GM19438 (cell line): ENCODE data around the gene LZTS2.
"Not testable (repeated sequence)": the region's sequence is repeated elsewhere in the genome, so short reads cannot be mapped to it uniquely, and the experiment has no call there.

ENCODE experiments used
- ATAC-seq: cut with Tn5 transposase; IDR thresholded peaks from one replicate; pipeline ENCODE4 v1.9.1; 2021; ENCODE audit warnings: low read depth; ENCODE audit not compliant: unreplicated experiment

The LZTS2 gene

DNA sequence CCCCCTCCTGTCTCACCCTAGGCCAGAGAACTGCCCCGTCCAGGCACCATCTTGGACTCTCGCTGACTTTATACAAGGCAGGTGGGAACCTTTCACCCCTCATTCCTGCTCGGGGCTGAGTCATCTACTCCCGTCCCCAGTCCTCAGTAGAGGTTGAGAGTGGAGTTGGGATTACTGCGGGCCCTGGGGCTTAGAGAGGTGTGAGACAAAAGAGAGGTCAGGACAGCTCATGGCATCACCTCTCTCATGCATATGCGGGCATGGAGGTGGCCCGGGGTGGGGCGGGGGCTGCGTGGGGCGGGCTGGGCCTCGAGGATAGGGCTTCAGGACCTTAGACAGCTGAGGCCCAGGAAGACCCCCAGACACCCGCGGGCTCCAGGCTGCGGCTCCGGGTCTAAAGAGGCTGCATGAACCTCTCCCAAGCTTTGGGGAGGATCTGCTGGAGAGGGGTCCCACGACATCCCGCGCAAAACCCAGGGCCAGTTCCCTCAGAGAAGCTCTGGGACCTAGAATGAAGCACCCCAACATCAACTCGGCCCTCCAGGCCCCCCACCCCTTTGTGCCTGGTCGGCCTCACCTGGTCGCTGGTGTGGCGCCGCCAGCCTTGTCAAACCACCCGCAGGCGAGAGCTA, 31.0 kb downstream of the LZTS2 start:
- no peak for ATAC-seq

GRCh38 chr10:101031128-101031795, 31.7 kb downstream of the LZTS2 start, which contains the start of the genes PDZD7 and SFXN3:
TSS of gene PDZD7 (minus strand) at chr10:101031129. CDS start at chr10:101030219, 910 bp downstream.
TSS of gene SFXN3 (plus strand) at chr10:101031234. CDS start at chr10:101034695, 3,461 bp downstream.
- ATAC-seq: peak; percentile 89

- ATAC-seq: no peak
These were observed 32.4 kb downstream of the LZTS2 start for GRCh38 chr10:101031796-101032636.

GRCh38 chr10:101032637-101033224, 33.1 kb downstream of the LZTS2 start:
- no peak for ATAC-seq

- ATAC-seq: no peak
These were observed 33.7 kb downstream of the LZTS2 start for GRCh38 chr10:101033276-101033675.

- ATAC-seq: not testable (repeated sequence)
These were observed 34.8 kb downstream of the LZTS2 start for GRCh38 chr10:101034404-101034803.

DNA sequence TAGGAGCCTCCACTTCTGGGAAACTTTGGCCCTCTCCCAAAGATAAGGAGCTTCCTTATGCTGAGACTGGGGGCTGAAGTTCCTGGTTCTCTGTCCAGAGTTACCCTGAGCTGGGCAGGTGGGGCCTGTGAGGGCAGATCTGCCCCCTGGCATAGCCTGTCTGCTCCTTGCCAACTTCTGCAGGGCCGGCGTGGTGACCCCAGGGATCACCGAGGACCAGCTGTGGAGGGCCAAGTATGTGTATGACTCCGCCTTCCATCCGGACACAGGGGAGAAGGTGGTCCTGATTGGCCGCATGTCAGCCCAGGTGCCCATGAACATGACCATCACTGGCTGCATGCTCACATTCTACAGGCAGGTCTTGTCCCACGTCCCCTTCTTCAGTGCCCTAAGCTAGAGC, 35.7 kb downstream of the LZTS2 start:
- no peak for ATAC-seq

GRCh38 chr10:101035916-101036702, 36.5 kb downstream of the LZTS2 start:
- ATAC-seq: no peak

DNA sequence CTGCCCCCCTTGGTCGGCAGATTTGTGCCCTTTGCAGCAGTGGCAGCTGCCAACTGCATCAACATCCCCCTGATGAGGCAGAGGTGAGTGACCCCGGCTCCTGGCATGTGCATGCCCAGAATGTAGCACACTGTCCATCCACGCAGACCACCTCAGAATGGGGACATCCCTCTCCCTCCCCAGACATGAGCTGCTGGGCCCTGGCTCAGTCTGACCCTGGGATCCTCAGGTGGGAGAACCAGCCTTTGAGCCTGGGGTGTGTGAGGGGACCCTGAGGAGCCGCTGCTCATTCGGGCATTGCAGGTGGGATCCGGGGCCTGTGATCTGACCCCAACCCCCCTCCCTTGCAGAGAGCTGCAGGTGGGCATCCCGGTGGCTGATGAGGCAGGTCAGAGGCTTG, 37.1 kb downstream of the LZTS2 start:
- no peak for ATAC-seq

- no peak for ATAC-seq
These were observed 38.9 kb downstream of the LZTS2 start for GRCh38 chr10:101038484-101038883.

- ATAC-seq: no peak
These were observed 40.5 kb downstream of the LZTS2 start for GRCh38 chr10:101040061-101040460.

GRCh38 chr10:101040851-101041250, 41.2 kb downstream of the LZTS2 start:
- ATAC-seq: no peak

DNA sequence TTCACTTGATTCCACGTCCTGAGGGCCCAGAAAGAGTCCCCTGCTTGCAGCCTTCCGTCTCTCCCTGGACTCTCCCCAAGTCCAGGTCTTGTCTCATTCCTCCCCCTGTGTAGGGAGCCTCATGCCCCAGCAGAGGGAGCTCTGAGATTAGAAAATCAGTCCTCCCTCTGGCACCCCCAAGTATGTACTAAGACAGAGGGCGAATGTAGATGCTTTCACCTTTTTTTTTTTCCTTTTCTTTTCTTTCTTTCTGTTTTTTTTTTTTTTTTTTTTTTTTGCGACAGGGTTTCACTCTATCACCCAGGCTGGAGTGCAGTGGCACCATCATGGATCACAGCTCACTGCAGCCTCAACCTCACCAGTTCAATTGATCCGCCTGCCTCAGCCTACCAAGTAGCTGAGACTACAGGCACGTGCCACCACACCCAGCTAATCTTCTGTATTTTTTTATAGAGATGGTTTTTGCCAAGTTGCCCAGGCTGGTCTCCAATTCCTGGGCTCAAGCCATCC, 41.7 kb downstream of the LZTS2 start:
- no peak for ATAC-seq

DNA sequence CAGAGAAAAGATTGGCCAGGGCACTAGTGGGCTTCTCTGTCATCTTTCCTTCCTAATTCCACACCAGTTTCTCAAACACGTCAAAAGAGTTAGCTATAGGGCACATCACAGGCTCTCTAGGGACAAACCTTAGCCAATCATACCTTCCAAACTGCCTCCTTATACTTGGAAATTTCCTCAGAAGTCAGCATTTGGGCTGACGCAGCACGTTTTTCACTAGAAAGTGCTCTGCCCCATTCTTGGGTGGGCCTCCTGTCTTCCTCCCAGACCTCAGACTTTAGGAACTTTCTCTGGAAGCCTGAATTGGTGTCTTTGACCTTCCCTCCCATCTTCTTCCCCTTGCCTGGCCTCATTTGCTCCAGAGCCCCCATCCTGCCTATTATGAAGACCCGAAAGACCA, 42.5 kb downstream of the LZTS2 start:
- ATAC-seq: no peak

DNA sequence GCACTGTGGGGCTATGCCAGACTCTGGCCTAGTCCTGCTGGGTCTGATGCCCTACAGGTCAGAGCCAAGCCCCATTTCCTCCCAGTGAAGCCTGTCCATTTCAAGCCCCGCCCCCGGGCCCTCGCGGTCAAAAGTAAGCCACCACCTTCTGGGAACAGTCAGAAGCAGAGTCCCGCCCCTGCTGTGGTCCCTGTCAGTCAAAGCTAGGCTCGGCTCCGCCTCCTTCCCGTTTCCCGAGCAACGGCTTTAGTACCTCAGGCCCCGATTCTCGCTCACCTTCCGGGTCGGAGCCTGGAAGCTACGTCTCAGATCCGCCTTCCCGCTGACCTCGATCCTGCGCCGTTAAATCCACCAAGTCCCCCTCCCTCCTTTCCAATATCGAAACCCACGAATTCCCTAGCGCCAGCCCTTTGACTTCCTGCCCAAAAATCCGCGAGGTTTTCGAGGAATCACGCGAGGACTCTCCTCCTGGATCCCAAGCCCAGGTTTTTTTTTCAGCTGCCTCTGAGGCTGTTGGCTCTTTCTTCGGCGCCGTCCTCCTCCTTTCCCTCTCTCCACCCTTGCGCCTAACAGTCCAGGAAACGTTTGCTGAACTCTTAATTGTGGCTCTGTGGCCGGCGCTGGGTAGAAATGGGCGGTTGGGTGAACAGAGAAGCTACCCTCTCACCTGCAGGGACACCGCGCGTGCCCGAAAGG, 43.2 kb downstream of the LZTS2 start:
- ATAC-seq: peak; percentile 95

GRCh38 chr10:101043363-101043707, 43.7 kb downstream of the LZTS2 start:
- no peak for ATAC-seq

GRCh38 chr10:101044117-101044516, 44.5 kb downstream of the LZTS2 start:
- ATAC-seq: no peak

DNA sequence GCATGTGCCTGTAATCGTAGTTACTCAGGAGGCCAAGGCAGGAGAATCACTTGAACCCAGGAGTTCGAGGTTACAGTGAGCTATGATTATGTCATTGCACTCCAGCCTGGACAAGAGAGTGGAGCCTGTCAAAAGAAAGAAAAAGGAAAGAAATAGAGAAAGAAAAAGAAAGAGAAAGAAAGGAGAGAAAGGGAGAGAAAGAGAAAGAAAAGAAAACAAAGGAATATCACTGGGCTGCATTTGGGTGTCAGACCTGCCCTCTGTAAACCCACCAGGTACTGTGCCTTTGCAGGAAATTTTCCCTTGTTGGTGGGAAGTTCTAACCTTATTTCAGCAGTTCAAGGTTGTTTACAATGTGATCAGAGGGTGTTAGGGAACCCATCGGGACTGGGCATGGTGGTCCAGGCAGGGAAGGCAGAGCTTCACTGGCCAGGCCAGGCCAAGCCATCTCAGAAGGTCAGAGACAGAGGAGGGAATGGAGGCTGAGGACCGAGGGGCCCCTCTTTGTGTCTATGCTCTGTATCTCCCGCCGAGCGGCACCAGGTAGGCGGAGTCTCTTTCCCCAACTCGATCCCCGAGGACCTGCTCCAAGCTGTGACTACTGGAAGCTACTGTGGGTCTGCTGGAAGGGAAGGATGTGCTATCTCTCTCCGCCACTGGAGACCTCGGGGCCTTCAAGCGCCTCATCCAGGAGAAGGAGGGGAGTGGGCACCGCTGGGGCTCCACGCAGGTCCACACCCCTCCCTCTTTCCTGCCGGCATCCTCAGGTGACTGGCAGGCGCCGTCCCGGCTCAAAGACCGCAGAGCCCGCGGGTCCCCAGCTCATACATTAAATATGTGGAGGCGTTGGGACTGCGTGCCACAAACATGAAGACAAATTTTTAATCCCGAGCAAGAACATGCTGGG, 47.0 kb downstream of the LZTS2 start:
- ATAC-seq: no peak
